Activated CD4-positive, alpha-beta T cell treated with anti-CD3 and anti-CD28 coated beads for 4 hours (primary cell): ENCODE measurements around the gene APBA2.

Experiments used
- DNase-seq, 2 donors: peaks; one replicate each; pipeline ENCODE4 v3.0.0-alpha.2; 2020

Gene APBA2

DNA sequence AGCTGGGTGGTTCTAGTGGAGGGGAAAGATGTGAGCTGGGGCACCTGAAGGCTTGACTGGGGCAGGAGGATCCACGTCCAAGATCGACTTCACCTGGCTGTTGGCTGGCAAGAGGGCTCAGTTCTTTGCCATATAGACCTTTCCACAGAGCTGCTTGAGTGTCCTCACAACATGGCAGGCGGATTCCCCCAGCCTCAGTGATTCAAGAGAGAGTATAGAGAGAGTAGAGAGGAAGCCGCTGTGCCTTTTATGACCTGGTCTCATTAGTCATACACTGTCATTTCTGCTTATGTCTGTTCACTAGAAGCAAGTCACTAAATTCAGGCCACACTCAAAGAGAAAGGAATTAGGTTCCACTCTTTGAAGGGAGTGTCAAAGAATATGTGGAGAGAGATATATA lies 101.6 kb downstream of the APBA2 start:
- DNase-seq, result no peak

DNA sequence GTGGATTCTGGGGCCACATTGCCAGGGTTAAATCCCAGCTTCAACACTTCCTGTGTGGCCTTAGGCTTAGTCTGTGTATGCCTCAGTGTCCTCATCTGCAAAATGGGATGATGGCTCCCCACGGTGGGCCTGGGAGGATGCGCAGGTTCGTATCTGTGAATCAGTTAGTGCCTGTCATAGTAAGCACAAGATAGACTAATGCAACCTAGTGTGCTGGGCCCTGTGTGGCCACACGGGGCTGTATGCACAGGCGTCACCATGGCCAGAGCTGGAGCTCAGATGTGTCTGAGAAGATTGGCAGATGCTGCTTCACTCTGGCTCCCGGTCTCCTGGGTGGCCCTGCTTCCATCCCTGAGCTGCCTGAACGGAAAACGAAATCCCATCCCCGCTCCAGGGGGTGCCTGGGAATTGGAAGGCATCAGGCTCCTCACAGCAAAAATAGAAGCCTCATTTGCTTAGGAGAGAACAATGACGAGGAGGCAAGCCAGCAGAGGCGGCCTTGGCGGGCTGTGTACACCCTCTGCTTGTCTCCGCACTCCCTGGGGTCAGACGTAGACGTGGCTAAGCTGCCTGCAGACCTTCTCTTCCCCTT lies 103.6 kb downstream of the APBA2 start:
- DNase-seq, result no peak

DNA sequence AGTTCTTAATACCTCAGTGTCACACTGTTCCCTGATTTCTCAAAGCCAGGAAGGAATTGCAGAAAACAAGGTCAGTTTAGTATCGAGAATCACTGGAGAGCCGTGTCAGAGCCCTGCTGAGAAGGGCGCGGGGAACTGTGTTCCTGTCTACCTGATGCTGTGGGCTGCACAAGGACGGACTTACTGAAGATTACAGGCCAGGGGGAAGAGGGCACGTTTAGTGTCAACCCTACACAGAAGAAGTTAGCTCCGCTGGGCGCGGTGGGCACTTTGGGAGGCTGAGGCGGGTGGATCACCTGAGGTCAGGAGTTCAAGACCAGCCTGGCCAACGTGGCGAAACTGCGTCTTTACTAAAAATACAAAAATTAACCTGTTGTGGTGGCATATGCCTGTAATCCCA lies 104.1 kb downstream of the APBA2 start:
- DNase-seq, result no peak

DNA sequence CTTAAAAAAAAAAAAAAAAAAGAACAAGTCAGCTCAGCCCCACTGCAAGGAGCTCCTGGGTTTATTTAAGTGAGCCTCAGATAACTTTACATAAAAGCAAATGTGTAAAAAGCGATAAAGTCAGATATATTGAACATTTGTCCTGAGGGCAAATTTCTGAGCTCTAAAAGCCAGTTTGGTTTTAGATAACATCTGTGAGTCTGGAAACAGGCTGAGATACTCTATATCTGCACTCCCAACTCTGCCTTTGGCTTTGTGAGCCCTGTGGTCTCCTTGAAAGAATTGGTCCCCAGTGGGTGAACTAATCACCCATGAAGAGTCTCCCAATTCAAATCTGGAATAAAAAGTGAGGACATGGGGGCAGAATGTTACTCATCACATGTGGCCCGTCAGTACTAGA lies 104.6 kb downstream of the APBA2 start:
- no peak for DNase-seq

DNA sequence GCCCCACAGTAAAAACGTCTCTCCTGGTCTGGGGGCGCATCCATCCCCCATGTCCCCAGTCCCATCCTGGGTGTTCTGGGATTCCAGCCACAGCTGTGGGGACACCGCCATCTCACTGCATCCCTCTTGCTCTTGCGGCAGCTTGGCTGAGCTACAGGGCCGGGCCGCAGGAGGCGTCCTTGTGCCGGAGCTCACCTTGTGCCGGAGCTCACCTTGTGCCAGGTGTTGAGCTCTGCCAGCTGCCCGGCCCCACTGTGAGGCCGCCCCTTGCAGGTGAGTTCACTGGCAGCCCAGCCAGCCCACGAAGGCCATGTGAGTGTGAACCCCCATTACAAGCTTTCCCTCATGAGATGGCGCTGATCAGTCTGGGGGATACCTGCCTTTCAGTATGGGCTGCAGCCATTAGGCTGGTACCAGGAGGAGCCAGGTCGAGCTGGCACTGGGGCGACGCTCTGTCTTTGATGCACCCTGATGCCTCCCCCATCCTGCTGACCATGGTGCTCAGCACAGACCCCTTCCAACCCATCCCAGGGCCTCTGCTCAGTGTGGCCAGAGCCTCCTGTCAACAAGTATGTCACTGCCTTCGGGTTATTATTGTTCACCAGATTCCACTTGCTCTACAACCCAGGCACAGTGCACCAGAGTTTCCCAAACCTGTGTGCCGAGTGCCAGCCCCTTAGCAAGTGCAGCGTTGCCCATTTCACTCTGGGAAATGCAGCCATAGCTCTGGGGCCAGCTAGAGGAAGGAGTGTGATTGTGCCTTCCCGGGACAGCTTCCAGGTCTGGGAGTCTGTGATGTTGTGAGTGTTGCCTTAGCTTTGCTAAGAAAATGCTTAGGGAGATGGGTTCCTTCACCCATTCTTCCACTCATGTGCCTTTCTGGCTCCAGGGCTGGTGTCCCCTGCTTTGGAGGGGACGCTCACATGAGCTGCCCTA lies 105.7 kb downstream of the APBA2 start:
- DNase-seq, result no peak

DNA sequence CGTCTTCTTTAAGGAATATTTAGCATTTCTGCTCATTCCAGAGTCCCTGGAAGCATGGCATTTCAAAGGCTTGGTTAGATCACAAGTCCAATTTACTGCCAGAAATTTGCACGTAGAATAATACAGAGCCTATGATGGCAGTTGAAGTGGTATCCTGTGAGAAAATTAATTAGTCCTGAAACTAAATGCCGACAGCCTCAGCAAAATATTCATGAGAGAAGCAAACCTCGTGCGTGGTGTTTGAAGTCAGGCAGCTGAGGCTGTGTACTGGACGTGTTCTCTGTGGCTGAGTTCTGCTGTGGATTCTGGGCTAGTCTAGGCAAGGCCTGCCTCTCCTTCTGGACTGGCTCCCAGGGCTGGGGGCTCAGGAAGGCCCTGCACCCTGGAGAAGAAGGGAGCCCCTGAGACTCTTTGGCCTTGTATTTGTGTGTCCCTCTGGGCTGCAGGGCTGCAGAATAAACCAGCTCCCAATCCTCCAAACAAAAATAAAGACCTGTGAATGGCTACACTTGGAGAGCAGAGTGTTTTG lies 106.6 kb downstream of the APBA2 start:
- DNase-seq, result no peak

DNA sequence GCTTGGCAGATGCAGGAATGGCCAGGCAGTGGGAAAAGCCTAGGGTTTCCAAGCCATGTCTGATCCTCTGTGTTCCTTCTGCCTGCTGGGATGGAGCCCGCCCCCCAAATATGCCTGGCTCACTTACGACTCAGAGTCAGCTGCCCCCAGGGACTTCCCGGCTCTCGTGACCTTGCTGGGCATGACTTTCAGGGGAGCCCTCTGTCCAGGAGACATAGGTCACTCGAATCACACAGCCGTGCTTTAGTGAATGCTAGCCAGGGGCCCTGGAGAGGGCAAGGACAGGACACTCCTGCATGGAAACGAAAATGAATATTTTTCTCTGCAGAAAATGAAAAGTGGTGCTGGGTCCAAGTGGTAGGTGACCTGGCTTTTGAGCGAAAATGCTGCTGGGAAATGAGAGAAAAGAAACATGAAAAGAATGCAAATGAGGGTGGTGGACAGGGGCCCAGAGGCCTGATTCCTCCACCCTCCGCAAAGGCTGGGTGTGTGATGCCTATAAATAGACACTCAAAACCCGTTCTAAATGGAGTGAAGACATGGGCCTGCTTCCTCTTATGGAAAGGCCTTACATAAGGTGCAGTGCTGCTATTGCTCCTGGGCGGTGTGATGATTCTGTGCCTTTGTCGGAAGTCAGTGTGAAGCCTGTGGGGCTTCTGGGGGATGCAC lies 107.4 kb downstream of the APBA2 start:
- DNase-seq, result no peak

DNA sequence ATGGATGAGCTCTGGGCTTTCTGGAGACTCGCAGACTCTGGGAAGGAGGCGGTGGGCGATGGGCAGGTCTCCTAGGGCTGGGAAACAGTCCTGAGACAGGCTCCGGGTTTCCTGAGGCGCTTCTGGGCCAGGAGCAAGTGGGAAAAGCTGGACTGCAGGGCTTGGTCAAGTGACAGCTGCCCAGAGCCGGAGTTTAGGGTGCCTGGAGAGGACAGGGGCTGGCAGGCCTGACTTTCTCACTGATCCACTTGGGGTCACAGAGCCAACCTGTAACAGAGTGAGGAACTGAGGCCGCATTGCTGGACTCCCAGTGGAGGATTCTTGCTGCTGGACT lies 107.9 kb downstream of the APBA2 start:
- DNase-seq, result no peak

DNA sequence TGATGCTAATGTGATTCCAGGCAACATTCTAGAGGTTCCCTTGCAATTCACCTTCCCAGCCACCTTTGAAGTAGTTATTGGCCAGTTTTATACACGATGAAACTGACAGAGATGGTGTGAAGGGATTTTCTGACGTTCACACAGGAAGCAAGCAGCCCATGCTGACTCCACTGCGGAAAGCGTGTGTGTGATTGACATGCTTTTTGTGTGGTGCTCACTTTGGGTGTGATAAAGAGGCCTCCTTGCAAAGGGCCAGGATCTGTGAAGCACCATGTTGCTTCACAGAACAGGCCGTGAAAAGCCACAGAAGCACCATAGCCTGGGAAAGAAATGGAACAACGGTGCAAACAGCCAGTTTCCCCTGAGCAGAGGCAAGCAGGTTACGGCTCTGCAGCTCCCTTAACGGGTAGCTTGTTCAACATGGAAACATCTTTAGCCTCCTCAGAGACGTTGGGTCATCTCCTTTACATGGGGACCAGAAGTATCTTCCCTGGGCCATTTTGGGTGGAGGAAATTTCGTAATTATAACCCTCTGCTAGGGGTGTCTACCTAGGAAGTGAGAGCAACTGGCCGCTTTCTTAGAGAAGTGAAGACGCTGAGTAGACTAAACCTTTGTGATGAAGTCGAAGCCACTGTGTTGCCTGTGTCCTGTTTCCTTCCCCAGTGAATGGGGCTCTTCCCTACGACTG lies 108.5 kb downstream of the APBA2 start:
- DNase-seq, result peak; percentile 30 to 43

DNA sequence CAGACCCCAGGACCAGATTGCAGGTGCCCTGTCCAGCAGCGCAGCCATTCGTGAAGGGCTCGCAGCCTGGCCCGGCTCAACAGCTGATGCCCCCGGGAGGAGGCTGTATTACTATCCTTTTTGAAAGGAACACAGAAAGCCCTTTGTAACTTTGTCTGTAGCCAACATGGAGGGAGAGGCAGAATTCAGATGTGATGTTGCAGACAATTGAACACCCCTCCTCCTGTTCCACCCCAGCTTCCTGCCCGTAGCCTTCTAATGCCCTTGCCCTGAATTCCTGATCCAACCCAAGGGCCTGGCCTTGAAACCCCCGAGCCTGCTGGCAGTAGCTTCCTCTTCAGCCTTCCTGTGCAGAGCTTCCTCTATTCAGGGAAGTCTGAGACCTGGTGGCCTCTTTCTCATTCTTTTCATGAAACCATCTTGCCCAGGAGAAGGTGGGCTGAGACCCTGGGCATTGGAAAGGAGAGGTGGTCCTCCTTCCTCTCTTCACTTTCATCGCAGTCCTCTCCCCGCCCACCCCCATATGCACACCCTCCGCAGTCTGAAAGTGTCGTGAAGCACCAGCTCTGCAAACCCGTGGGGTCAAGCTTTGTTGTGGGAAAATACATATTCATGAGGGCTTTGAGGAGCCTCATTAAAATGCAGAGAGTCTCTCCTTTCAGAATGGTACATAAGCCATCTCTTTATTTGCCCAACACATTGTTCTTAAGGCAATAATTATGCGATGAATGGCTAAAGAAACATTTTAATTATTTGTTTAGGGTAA lies 109.2 kb downstream of the APBA2 start:
- DNase-seq, result no peak

DNA sequence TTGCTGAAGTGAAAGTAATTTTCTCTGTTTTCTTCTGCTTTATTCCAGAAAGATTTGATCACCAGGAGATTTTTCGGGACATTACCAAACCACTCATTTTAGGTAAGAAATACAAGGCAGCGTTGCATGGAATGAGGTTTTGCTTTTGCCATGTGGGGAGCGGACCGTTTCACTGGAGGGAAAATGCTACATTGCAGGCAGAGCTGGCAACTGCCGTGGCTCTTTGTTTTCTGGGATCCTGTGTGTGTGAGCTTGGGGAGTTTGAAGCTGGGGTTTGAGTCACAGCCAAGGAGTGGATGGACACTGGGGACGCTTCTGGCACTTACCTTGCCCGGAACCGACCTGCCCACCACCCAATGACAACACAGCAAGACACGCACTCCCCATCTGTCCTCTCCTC lies 109.9 kb downstream of the APBA2 start:
- DNase-seq, result no peak

DNA sequence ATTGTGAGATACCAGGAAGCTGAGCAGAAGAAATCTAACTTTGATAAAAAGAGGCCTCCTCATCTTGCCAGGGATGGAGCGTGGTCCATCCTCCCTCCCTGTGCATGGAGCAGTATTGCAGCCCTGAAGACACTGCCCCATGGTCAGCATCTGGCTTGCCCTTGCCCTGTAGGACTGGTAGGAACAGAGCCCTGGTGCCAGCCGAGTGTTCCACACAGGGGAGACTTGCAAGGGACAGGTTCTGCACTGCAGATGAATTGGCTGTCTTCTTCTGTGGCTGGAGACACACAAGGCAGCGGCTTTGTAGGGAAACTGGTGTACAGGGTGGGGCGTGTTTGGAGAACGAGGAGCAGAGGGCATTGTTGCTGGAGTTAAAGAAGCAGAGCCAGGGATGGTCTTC lies 110.5 kb downstream of the APBA2 start:
- DNase-seq, result no peak

DNA sequence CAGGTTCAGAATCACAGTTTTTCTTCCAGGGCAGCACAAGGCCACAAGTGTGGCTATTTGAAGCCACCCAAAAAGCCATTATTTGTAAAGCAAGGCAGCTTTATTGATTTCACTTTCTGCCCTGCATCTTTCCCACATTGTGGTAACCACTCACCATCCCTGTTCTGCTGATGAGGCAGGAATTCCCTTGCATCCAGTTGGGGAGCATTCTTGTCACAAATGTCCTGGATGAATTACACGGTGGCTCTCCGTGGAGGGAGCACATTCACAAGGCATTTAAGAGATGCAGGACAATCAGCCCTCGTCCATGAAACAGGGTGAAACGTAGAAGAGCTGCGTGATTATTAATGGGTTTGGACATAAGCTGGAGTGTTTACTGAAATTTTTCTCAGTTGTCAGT lies 111.2 kb downstream of the APBA2 start:
- DNase-seq, result no peak

DNA sequence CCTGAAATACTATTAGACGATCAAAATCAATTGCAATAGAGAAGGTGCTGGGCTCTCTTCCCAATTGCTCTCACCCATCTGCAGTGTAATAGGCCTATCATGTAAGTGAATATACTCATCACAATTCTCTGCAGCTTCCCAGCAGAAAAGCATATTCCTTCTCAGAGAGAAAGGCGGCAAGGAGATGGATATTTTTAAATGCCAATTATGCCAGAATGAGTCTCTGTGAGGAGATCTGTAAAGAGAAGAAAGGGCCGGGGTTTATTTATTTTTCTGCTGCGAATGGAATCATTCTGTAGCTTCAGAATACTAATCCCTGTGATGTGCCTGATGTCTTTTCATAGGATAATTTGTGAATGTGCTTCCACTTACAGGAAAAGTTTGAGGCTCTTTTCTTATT lies 112.0 kb downstream of the APBA2 start:
- no peak for DNase-seq

DNA sequence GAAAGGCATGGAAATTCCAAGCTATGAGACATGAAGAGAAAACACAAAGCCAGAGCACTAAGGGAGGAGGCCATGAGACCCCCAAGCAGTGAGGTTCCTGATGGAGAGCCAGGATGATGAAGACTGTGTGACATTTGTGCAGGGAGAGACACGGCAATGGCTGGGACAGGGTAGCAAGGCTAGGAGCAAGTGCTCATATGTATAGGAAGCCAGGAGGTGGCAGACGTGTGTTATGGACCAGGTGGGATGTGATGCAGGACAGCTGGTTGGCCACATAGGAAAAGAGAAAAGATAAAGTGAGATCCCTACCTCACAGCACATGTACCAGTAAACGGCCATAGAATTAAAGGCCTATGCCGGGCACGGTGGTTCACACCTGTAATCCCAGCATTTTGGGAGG lies 112.7 kb downstream of the APBA2 start:
- no peak for DNase-seq

DNA sequence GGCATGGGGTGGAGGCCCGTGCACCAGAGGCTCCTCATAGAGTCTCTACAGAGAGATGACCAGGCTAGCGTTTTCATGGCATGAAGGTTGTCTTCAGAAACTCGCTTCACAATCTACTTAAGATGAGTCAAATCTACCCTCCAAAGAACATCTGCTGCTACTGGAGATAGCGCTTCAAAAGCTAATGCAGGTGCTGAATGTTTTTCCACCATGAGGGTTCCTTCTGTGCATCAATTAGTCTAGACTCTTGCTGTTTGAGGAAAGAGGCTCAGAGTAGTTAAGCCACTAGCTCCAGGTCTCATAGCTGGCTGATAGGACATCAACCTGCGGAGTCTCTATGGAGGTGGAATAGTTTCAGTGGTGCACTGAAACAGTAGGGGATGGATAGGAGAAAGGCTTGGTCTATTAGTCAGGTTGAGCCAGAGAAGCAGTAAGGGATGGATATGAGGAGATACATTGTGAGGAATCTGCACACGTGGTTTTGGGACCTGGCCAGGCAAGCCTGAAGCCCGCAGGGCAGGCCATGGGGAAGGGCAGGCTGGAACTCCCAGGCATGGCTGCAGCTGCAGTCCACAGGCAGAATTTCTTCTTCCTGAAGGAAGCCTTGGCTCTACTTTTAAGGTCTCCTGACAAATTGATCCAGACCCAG lies 117.5 kb downstream of the APBA2 start:
- no peak for DNase-seq

DNA sequence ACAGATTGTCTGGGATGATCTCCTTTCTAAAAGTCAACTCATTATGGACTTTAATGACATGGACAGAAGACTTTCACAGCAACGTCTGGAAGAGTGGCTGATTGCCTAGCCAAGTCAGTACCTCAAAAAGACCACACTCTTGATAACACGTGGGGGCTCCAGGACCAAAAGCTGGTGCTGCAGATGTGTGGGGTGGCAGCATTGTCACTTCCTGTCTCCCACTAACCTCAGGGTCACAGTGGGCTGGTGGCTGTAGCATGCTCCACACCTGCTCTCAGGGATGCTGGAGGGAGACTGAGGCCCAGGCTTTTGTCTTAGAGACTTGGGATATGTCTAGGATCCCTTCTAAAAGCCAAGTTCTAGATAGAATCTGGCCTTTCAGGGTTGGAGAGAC lies 118.1 kb downstream of the APBA2 start:
- no peak for DNase-seq

DNA sequence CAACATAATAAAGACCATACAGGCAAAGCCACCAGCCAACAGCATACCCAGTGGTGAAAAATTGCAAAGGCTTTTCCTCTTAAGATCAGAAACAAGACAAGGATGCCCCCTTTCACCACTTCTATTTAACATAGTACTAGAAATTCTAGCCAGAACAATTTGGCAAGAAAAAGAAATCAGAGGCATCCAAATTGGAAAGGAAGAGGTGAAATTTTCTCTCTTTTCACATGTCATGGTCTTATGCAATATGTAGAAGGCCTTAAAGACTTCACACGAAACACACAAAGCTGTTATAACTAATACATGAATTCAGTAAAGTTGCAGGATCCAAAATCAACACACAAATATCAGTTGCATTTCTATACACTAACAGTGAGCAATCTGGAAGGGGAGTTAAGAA lies 120.2 kb downstream of the APBA2 start:
- no peak for DNase-seq

DNA sequence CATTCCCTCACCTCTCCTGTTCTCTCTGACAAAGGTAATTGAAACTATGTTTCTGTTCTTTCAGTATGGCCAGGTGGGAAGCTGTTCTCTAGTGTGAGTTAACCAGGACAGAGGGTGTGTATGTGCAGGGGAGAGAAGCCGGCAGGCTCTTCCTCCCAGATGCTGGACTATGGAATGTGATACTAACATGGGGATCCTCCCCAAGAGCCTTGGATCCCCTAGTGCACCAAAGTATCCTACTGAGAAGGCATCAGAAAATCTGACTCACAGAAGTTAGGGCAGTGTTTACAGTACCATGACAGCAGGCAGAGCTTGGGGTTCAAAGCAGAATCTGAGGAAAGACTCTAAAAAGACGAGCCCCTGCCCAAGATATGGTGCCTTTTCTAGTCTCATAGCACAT lies 123.1 kb downstream of the APBA2 start:
- DNase-seq, result no peak

DNA sequence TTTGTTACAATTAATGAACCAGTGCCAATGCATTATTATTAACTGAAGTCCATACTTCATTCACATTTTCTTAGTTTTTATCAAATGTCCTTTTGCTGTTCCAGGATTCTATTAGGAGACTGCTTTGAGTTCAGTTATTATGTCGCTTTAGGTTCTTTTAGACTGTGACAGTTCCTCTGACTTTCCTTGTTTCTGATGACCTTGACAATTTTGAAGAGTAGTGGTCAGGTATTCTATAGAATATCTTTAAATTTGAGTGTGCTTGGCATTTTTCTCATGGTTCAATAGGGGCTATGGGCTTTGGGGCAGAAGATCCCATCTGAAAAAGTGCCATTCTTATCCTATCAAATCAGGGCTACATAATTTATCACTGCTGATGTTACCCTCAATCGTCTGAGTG lies 126.3 kb downstream of the APBA2 start:
- no peak for DNase-seq

DNA sequence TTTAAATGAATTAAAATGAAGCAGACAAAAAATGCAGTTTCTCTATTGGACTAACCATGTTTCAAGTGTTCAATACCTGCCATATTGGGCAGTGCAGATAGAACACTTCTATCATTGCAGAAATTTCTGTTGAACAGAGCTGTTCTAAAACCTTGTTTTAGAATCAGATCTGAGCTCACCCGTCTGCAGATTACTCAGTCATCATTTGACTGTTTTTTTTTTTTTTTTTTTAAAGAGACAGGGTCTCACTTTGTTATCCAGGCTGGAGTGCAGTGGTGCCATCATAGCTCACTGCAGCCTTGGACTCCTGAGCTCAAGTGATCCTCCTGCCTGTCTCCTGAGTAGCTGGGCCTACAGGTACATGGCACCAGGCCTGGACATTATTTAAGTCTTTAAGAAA lies 128.7 kb downstream of the APBA2 start:
- DNase-seq, result no peak

DNA sequence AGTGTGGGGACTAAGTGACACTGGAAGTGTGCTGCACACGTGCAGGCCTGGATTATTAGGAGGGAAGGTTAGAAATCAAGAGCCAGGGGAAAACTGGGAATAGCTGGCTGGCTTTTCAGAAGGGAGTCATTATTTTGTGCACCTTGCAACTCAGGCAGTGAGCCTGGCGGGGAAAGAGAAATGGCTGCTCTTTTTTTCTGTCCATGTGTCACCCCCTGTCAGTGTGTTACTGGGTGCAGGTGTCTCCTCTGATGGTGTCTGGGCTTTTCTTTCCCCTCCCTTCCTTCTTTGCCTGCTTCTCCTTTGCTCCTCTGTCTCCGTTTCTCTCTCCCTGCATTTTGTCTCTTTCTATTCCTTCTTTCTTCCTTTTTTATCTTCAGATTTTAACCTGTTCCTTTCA lies 130.7 kb downstream of the APBA2 start:
- no peak for DNase-seq
